Measurements from ENCODE around the gene PINK1. TPM values are rescaled to one million over a fixed set of nuclear protein-coding genes. Genes with fewer than 3 reads are reported as not detected.

Gene PINK1
- total and polyA plus RNA-seq, 4 donors: 37.5 to 45.4 (median 40.8) TPM

DNA sequence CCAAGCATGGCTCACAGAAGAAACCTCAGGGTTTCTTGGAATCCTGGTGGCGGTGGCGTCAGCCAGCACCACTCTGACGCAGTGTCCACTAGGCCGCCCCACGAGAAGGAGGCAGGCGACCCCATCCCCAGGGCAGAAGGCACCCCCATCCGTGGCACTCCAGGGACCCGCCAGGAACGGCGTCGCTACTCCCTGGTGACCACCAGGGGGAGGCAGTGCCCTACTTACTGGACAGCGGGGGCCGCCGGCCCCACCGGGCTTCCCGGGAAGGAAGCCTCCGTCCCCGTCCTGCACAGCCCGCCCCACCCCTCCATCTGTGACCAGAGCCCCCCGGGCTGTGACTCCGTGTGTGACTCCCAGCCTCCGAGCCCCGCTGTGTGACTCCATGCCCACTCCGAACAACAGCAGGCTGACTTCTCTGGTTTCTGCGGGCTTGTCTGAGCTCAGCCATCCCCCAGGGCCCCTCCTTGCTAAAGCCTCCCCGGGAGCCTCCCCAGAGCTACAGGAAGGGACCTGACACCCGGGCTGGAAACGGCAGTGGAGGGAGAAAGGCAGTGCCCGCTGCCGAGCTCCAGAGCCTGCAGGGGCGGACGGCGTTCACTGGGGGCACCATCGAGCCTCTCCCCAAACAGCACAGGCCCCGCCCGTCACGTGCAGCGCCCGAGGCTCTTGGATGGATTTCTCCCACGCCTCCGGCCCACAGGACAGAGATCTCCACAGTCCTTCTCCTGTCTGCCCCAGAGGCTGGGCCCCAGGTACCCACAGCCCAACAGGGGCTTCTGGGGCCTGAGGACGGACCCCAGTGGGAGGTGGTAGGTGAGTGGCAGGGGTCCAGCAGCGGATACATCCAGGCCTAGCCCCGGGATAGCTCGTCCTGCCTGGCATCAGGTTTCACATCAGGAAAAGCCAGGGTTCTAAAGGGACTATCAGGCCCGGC lies 63.4 kb downstream of the PINK1 start:
- Histone ChIP-seq H3K36me3 (ENCODE audit: control insufficient read depth in 4 of 4, insufficient read depth in 4 of 4, low read length in 4 of 4) (no peaks in the 10 kb centered on the region), H3K27me3 (ENCODE audit: control insufficient read depth in 3 of 3, insufficient read depth in 3 of 3, low read length in 2 of 3) (no peaks in the 10 kb centered on the region), H3K27ac (ENCODE audit: low read depth in 1 of 2, low read length in 1 of 2) (peak overlapping the region; percentile 77 to 78), H3K9ac (ENCODE audit: insufficient read depth in 1 of 2, low read length in 2 of 2) (peak overlapping the region; percentile 17 to 42), H3K9me3 (ENCODE audit: control insufficient read depth in 4 of 4, insufficient read depth in 3 of 4, low read length in 3 of 4) (no peaks in the 10 kb centered on the region), H3K4me3 (no peak overlapping the region), H3K4me1 (ENCODE audit: control insufficient read depth in 5 of 5, insufficient read depth in 5 of 5, low read length in 5 of 5) (peaks cover 0 to 3% (median 0%) of the 10 kb centered on the region in 5 donors)
- 3 to 4% methylated on average over 38 to 46 of the region's 46 CpGs for WGBS, 2 donors
- DNase-seq (peak; percentile 92 to 94 (median 93)), ATAC-seq (ENCODE audit: insufficient read depth, low FRiP score) (peak; percentile 90)
- TF ChIP-seq, protein P1, sequence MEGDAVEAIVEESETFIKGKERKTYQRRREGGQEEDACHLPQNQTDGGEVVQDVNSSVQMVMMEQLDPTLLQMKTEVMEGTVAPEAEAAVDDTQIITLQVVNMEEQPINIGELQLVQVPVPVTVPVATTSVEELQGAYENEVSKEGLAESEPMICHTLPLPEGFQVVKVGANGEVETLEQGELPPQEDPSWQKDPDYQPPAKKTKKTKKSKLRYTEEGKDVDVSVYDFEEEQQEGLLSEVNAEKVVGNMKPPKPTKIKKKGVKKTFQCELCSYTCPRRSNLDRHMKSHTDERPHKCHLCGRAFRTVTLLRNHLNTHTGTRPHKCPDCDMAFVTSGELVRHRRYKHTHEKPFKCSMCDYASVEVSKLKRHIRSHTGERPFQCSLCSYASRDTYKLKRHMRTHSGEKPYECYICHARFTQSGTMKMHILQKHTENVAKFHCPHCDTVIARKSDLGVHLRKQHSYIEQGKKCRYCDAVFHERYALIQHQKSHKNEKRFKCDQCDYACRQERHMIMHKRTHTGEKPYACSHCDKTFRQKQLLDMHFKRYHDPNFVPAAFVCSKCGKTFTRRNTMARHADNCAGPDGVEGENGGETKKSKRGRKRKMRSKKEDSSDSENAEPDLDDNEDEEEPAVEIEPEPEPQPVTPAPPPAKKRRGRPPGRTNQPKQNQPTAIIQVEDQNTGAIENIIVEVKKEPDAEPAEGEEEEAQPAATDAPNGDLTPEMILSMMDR (IDR thresholded peaks at IDR 0.05; ENCODE audit: control extremely low read depth, extremely low read depth): peak; percentile 79

DNA sequence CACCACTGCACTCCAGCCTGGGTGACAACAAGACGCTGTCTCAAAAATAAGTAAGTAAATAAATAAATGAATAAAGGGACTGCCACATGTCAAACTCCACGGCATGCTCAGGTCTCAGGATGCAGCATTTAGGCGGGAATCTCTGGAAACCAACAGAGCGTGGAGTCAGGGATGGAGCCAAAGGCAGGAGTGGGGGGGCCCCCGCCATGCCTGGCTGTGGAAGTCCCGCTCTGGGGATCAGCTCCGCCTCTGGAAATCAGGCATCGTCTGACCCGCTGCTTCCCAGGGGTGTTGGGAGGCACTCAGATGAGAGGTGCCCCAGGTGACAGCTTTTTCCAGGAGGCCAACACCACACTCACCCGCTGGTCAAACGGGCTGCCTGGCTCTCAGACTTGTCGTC lies 64.3 kb downstream of the PINK1 start:
- ATAC-seq (ENCODE audit: insufficient read depth, low FRiP score): no peak
- Histone ChIP-seq H3K36me3 (ENCODE audit: control insufficient read depth in 4 of 4, insufficient read depth in 4 of 4, low read length in 4 of 4) (no peaks in the 10 kb centered on the region), H3K9me3 (ENCODE audit: control insufficient read depth in 4 of 4, insufficient read depth in 3 of 4, low read length in 3 of 4) (no peaks in the 10 kb centered on the region), H3K27me3 (ENCODE audit: control insufficient read depth in 3 of 3, insufficient read depth in 3 of 3, low read length in 2 of 3) (no peaks in the 10 kb centered on the region), H3K4me1 (ENCODE audit: control insufficient read depth in 5 of 5, insufficient read depth in 5 of 5, low read length in 5 of 5) (peaks cover 0 to 3% (median 0%) of the 10 kb centered on the region in 5 donors), H3K9ac (ENCODE audit: insufficient read depth in 1 of 2, low read length in 2 of 2) (no peak overlapping the region), H3K4me3 (no peak overlapping the region), H3K27ac (ENCODE audit: low read depth in 1 of 2, low read length in 1 of 2) (no peak overlapping the region)
- WGBS, 2 donors: 88 to 90% methylated on average over 12 of the region's 12 CpGs
- TF ChIP-seq, protein P1 (IDR thresholded peaks at IDR 0.05; ENCODE audit: control extremely low read depth, extremely low read depth): no peak
- DNase-seq: no peak

DNA sequence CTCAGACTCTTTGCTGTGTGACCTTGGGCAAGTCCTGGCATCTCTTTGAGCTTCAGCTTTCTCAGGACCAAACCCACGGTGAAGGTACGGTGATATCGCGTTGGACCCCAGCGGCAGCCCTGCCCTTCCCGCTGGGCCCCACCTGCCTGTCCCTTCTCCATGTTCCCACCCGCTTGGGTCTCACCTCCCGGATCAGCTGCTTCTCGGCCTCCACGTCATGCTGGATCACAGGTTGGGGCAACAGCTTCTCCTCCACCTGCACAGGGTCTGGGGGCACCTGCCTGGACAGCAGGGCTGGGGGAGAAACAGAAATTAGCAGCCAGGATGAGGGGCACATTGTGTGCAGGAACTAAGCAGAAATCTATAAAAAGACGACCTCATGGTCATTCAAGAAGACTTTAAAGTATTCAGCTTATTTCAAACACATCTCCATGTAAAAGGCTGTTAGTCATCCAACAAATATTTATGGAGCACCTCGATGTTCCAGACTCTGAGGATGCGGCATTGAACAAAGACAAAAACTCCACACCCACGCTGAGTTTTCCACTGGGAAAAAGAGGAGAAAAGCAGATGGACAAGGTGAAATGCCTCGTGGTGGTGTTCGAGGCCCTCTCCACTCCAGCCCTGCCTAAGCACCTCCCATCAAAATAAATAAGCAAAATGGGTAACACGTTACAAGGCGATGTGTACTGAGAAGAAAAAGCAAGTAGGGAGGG lies 65.1 kb downstream of the PINK1 start:
- peaks cover 0 to 3% (median 0%) of the 10 kb centered on the region in 5 donors for H3K4me1 ChIP-seq (ENCODE audit: control insufficient read depth in 5 of 5, insufficient read depth in 5 of 5, low read length in 5 of 5)
- H3K9ac ChIP-seq (ENCODE audit: insufficient read depth in 1 of 2, low read length in 2 of 2): no peak overlapping the region
- no peaks in the 10 kb centered on the region for H3K9me3 ChIP-seq (ENCODE audit: control insufficient read depth in 4 of 4, insufficient read depth in 3 of 4, low read length in 3 of 4)
- ATAC-seq (ENCODE audit: insufficient read depth, low FRiP score) (no peak), DNase-seq (no peak)
- 88 to 94% methylated on average over 18 of the region's 18 CpGs for WGBS, 2 donors
- TF ChIP-seq, protein P1 (IDR thresholded peaks at IDR 0.05; ENCODE audit: control extremely low read depth, extremely low read depth): no peak
- no peak overlapping the region for H3K27ac ChIP-seq (ENCODE audit: low read depth in 1 of 2, low read length in 1 of 2)
- no peaks in the 10 kb centered on the region for H3K36me3 ChIP-seq (ENCODE audit: control insufficient read depth in 4 of 4, insufficient read depth in 4 of 4, low read length in 4 of 4)
- no peak overlapping the region for H3K4me3 ChIP-seq
- H3K27me3 ChIP-seq (ENCODE audit: control insufficient read depth in 3 of 3, insufficient read depth in 3 of 3, low read length in 2 of 3): no peaks in the 10 kb centered on the region

Measured in lung (tissue), 12 donors.